OCI-LY1 (cell line): ENCODE measurements around the gene DYNLL2.

Experiments used
- H2AFZ ChIP-seq: fragments of 200-600 bp; sonication (generic), shearing (Covaris generic); 2 replicates; pipeline ENCODE4 v1.6.0; 2014; ENCODE audit warnings: antibody characterized with exemption, mild to moderate bottlenecking, low read length
- H3F3A ChIP-seq: fragments of 200-600 bp; sonication (generic), shearing (Covaris generic); 2 replicates; pipeline ENCODE4 v1.6.0; 2014; ENCODE audit warnings: mild to moderate bottlenecking, antibody characterized with exemption, low read length, moderate library complexity; ENCODE audit not compliant: insufficient read depth
- H3K27ac ChIP-seq: fragments of 200-600 bp; sonication (generic); 2 replicates; pipeline ENCODE4 v1.5.1; 2014; ENCODE audit warnings: low read length, mixed run types, mild to moderate bottlenecking, low read depth; ENCODE audit not compliant: poor library complexity, severe bottlenecking
- H3K27me3 ChIP-seq: fragments of 200-600 bp; sonication (generic); 2 replicates; pipeline ENCODE4 v1.6.0; 2014; ENCODE audit warnings: antibody characterized with exemption, mild to moderate bottlenecking, low read length, moderate library complexity; ENCODE audit not compliant: insufficient read depth
- H3K36me3 ChIP-seq: fragments of 200-600 bp; sonication (generic); 2 replicates; pipeline ENCODE4 v1.6.1; 2014; ENCODE audit warnings: mild to moderate bottlenecking, antibody characterized with exemption, low read length, moderate library complexity, mixed read lengths; ENCODE audit not compliant: insufficient read depth
- H3K4me1 ChIP-seq: fragments of 200-600 bp; sonication (generic); 2 replicates; pipeline ENCODE4 v1.5.1; 2014; ENCODE audit warnings: mild to moderate bottlenecking, low read length, moderate library complexity; ENCODE audit not compliant: insufficient read depth, severe bottlenecking
- H3K4me2 ChIP-seq: fragments of 200-600 bp; sonication (generic), shearing (Covaris generic); 2 replicates; pipeline ENCODE4 v1.6.1; 2014; ENCODE audit warnings: low read length
- H3K4me3 ChIP-seq: fragments of 200-600 bp; sonication (generic); 2 replicates; pipeline ENCODE4 v1.5.1; 2014; ENCODE audit warnings: low read length, low read depth, mild to moderate bottlenecking, mixed read lengths; ENCODE audit not compliant: poor library complexity, severe bottlenecking
- H3K79me2 ChIP-seq: fragments of 200-600 bp; shearing (Covaris generic); 2 replicates; pipeline ENCODE4 v1.6.1; 2016; ENCODE audit warnings: mixed run types, low read length, mixed read lengths; ENCODE audit not compliant: insufficient read depth
- H3K9ac ChIP-seq: fragments of 200-600 bp; sonication (generic), shearing (Covaris generic); 2 replicates; pipeline ENCODE4 v1.6.1; 2014; ENCODE audit warnings: mild to moderate bottlenecking, low read length, mixed read lengths
- H3K9me2 ChIP-seq: fragments of 200-600 bp; sonication (generic), shearing (Covaris generic); 2 replicates; pipeline ENCODE4 v1.6.1; 2014; ENCODE audit warnings: low read depth, mild to moderate bottlenecking, low read length, mixed read lengths
- H3K9me3 ChIP-seq: fragments of 200-600 bp; shearing (Covaris generic); 2 replicates; pipeline ENCODE4 v1.6.1; 2014; ENCODE audit warnings: low read length, mixed read lengths
- H4K20me1 ChIP-seq: fragments of 200-600 bp; sonication (generic), shearing (Covaris generic); 2 replicates; pipeline ENCODE4 v1.6.0; 2016; ENCODE audit warnings: mild to moderate bottlenecking, low read length; ENCODE audit not compliant: insufficient read depth
- CTCF ChIP-seq: fragments of 200-600 bp; sonication (generic), shearing (Covaris generic); IDR thresholded peaks from 2 replicates; pipeline ENCODE4 v1.5.1; 2017; ENCODE audit warnings: mild to moderate bottlenecking, antibody characterized with exemption, low read length, moderate library complexity, mixed read lengths
- EZH2 ChIP-seq: fragments of 200-600 bp; sonication (generic), shearing (Covaris generic); IDR thresholded peaks from 2 replicates; pipeline ENCODE4 v1.8.0; 2017; ENCODE audit warnings: borderline replicate concordance, mixed run types, mild to moderate bottlenecking, antibody characterized with exemption, low read length, moderate library complexity, mixed read lengths

The DYNLL2 gene

GRCh38 chr17:58084317-58084981, 1.2 kb downstream of the DYNLL2 start:
- Histone ChIP-seq H3K36me3 (peaks cover 46% of the 10 kb centered on the region), H3K9me2 (no peaks in the 10 kb centered on the region), H3K9ac (peak overlapping the region; percentile 87), H3K79me2 (peaks cover 30% of the 10 kb centered on the region), H3K4me3 (peak overlapping the region; percentile 97), H3K27me3 (no peaks in the 10 kb centered on the region; the same call in 1 of the 2 replicates), H3F3A (no peaks in the 10 kb centered on the region), H3K4me2 (peak overlapping the region; percentile 88), H2AFZ (no peak overlapping the region), H4K20me1 (no peaks in the 10 kb centered on the region), H3K27ac (peak overlapping the region; percentile 13), H3K4me1 (peaks cover 20% of the 10 kb centered on the region), H3K9me3 (no peaks in the 10 kb centered on the region)
- TF ChIP-seq EZH2: no peak
- TF ChIP-seq CTCF: peak; percentile 70

GRCh38 chr17:58085039-58085715, 2.0 kb downstream of the DYNLL2 start:
- H4K20me1 ChIP-seq: no peaks in the 10 kb centered on the region
- no peak for TF ChIP-seq EZH2
- TF ChIP-seq CTCF: no peak
- H3K79me2 ChIP-seq: peaks cover 30% of the 10 kb centered on the region
- peaks cover 53% of the 10 kb centered on the region for H3K36me3 ChIP-seq
- peak overlapping the region; percentile 88 for H3K4me2 ChIP-seq
- no peaks in the 10 kb centered on the region for H3F3A ChIP-seq
- no peak overlapping the region for H3K27ac ChIP-seq
- no peaks in the 10 kb centered on the region; the same call in 1 of the 2 replicates for H3K27me3 ChIP-seq
- peak overlapping the region; percentile 14; the same call in 1 of the 2 replicates for H3K9ac ChIP-seq
- H3K4me3 ChIP-seq: peak overlapping the region; percentile 97
- H3K4me1 ChIP-seq: peaks cover 20% of the 10 kb centered on the region
- H3K9me2 ChIP-seq: no peaks in the 10 kb centered on the region
- no peaks in the 10 kb centered on the region for H3K9me3 ChIP-seq
- no peak overlapping the region for H2AFZ ChIP-seq

- H3K79me2 ChIP-seq: peaks cover 30% of the 10 kb centered on the region
- no peak overlapping the region for H2AFZ ChIP-seq
- H3K4me3 ChIP-seq: no peak overlapping the region
- H3K27ac ChIP-seq: no peak overlapping the region
- no peak overlapping the region for H3K9ac ChIP-seq
- peaks cover 20% of the 10 kb centered on the region for H3K4me1 ChIP-seq
- H3K9me3 ChIP-seq: no peaks in the 10 kb centered on the region
- no peak for TF ChIP-seq EZH2
- TF ChIP-seq CTCF: no peak
- no peaks in the 10 kb centered on the region for H3K27me3 ChIP-seq
- peaks cover 70% of the 10 kb centered on the region for H3K36me3 ChIP-seq
- no peaks in the 10 kb centered on the region for H3F3A ChIP-seq
- no peak overlapping the region for H3K4me2 ChIP-seq
- H3K9me2 ChIP-seq: no peaks in the 10 kb centered on the region
- H4K20me1 ChIP-seq: no peaks in the 10 kb centered on the region
Observed at GRCh38 chr17:58086953-58087352, 3.7 kb downstream of the DYNLL2 start.
